Nephron progenitor cell (in vitro differentiated cells): ENCODE measurements around the gene PDCD2.
"Not testable (repeated sequence)": the region's sequence is repeated elsewhere in the genome, so short reads cannot be mapped to it uniquely, and the experiment has no call there.

Experiments
- DNase-seq: peaks from one replicate; pipeline ENCODE4 v3.0.0; 2021
- H3K27ac Mint-ChIP-seq: 2 replicates; pipeline ENCODE4 v1.8.0; 2021; ENCODE audit warnings: mild to moderate bottlenecking, moderate library complexity, mixed read lengths
- H3K27me3 Mint-ChIP-seq: 2 replicates; pipeline ENCODE4 v1.8.0; 2021; ENCODE audit warnings: mild to moderate bottlenecking, low read depth, mixed read lengths; ENCODE audit not compliant: poor library complexity
- H3K36me3 Mint-ChIP-seq: 2 replicates; pipeline ENCODE4 v1.8.0; 2021; ENCODE audit warnings: low read depth, mixed read lengths
- H3K4me1 Mint-ChIP-seq: 2 replicates; pipeline ENCODE4 v1.8.0; 2021; ENCODE audit warnings: mixed read lengths
- H3K4me3 Mint-ChIP-seq: 2 replicates; pipeline ENCODE4 v1.8.0; 2021; ENCODE audit warnings: mild to moderate bottlenecking, moderate library complexity, mixed read lengths
- H3K9me3 Mint-ChIP-seq: 2 replicates; pipeline ENCODE4 v1.8.0; 2021; ENCODE audit warnings: mild to moderate bottlenecking, moderate library complexity, mixed read lengths
- TF ChIP-seq, protein P1 (sequence below): fragments of 200-600 bp; sonication (generic); IDR thresholded peaks from 2 replicates; pipeline ENCODE4 v1.5.0; 2021; ENCODE audit warnings: antibody characterized with exemption

The PDCD2 gene

DNA sequence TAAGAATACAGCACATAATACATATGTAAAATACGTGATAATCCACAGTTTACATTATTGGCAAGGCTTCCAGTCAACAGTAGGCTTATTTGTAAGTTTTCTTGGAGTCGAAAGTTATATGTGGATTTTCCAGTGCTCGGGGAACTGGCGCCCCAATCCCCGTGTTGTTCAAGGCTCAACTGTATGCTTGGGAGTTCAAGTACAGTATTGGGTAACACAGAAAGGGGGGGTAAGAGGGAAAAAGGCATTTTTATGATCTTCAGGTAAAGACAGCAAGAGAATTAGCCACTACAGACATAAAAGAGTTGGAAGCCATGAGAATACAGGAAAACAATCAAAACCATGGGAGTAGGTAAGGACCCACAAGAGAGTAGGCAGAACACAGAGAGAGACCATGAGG, 47.8 kb downstream of the PDCD2 start:
- Mint-ChIP-seq H3K27ac (no peak overlapping the region), H3K9me3 (no peaks in the 10 kb centered on the region), H3K4me3 (no peak overlapping the region), H3K4me1 (no peaks in the 10 kb centered on the region), H3K27me3 (no peaks in the 10 kb centered on the region), H3K36me3 (peaks cover 60% of the 10 kb centered on the region)
- DNase-seq = no peak
- TF ChIP-seq, protein P1, sequence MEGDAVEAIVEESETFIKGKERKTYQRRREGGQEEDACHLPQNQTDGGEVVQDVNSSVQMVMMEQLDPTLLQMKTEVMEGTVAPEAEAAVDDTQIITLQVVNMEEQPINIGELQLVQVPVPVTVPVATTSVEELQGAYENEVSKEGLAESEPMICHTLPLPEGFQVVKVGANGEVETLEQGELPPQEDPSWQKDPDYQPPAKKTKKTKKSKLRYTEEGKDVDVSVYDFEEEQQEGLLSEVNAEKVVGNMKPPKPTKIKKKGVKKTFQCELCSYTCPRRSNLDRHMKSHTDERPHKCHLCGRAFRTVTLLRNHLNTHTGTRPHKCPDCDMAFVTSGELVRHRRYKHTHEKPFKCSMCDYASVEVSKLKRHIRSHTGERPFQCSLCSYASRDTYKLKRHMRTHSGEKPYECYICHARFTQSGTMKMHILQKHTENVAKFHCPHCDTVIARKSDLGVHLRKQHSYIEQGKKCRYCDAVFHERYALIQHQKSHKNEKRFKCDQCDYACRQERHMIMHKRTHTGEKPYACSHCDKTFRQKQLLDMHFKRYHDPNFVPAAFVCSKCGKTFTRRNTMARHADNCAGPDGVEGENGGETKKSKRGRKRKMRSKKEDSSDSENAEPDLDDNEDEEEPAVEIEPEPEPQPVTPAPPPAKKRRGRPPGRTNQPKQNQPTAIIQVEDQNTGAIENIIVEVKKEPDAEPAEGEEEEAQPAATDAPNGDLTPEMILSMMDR = no peak

DNA sequence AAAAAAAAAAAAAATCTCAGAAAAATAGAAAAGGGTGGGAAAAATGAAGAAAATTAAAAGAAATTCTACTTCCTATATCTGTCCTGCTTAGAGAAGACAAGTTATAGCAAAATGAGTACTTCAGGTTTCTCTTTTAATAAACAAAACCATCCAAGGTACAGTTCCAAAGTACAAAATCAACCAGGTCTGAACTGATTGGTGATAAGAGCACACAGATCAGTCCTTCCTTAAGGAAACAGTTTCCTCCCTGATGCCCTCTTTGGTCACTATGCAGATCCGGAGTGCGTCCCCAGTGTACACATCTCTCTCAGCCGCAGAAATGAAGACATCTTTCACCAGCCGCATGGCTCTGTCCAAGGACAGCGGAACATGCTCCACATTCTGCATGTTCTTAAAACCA, 49.4 kb downstream of the PDCD2 start:
- H3K4me3 Mint-ChIP-seq = no peak overlapping the region
- TF ChIP-seq, protein P1 = no peak
- H3K4me1 Mint-ChIP-seq = peaks cover under 1% of the 10 kb centered on the region
- no peak for DNase-seq
- peaks cover 45% of the 10 kb centered on the region for H3K36me3 Mint-ChIP-seq
- no peak overlapping the region for H3K27ac Mint-ChIP-seq
- H3K27me3 Mint-ChIP-seq = no peaks in the 10 kb centered on the region
- no peaks in the 10 kb centered on the region for H3K9me3 Mint-ChIP-seq

DNA sequence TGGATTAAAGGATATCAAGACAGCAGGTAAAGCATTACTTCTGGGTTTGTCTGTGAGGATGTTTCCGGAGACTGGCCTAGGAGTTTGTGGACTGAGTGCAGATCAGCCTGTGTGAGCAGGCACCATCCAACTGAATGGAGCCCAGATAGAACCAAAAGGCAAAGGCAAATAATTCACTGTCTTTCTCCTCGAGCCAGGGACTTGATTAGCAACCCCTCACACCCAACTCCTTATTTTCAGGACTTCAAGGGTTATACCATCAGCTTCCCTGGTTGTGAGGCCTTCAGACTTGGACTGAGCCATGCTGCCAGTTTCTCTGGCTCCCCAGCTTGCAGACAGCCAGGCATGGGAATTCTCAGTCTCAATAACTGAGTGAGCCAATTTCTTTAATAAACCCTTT, 50.6 kb downstream of the PDCD2 start:
- Mint-ChIP-seq H3K27me3 (no peaks in the 10 kb centered on the region), H3K9me3 (no peaks in the 10 kb centered on the region), H3K27ac (no peak overlapping the region), H3K4me3 (no peak overlapping the region), H3K4me1 (peaks cover 4% of the 10 kb centered on the region), H3K36me3 (peaks cover 33% of the 10 kb centered on the region)
- TF ChIP-seq, protein P1 = no peak
- no peak for DNase-seq

DNA sequence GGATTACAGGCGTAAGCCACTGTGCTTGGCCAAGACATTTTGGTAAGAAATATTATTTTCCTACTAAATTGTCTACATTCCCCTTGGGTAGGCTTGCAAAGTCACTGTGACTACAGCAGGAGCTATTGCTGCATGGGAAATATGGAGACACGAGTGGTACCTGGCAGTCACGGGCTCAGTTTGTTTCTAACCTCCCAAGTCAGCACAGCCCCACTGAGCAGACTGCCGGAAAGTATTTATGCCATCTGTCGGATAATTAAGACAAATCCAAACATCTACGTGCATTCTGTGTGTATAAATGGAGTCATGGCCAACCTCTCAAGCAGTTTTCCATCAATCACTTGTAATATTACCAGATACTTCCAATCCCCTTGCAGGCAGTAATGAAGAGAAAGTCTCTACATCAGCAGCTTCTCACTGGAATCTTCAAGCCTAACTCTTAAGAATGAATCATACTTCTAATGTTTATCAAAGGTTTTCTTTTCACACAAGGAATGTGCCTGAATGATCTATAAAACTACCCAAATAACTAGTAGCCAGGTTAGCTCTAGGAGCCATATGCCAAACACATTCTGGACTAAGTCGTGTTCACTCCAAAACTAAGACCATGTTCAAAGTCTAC, 51.5 kb downstream of the PDCD2 start:
- H3K27ac Mint-ChIP-seq = no peak overlapping the region
- DNase-seq = no peak
- H3K4me1 Mint-ChIP-seq = peaks cover 4% of the 10 kb centered on the region
- TF ChIP-seq, protein P1 = no peak
- H3K9me3 Mint-ChIP-seq = no peaks in the 10 kb centered on the region
- H3K27me3 Mint-ChIP-seq = no peaks in the 10 kb centered on the region
- H3K36me3 Mint-ChIP-seq = peaks cover 28% of the 10 kb centered on the region
- no peak overlapping the region for H3K4me3 Mint-ChIP-seq

DNA sequence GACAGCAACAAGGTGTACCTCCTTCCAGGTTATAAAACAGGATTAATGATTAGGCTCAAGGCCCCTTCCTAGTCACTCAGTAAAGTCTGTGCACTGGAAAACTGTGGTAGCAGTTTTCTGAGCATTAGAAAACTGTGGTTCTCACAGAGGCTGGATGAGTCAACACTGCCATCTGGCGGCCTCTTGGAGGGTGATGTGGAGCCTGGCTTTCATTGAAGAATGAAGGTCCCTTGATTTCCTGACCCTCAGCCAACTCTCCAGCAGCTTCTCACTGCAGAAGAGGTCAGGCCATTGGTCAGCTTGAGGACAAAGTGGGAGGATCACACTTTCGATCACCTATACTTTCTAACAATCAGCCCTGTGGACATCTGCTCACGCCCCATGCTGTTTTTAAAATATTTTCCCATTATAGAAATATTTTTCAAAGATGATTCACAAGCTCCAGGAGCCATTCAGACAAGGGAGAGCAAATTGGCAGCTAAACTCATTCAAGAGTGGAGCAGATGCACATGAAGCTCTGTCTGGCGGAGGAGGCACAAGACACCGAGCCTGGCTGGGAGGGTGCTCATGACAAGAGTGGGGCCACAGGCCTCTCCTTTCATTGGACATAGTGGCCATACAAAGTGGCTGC, 54.5 kb downstream of the PDCD2 start:
- H3K27me3 Mint-ChIP-seq = no peaks in the 10 kb centered on the region
- H3K27ac Mint-ChIP-seq = no peak overlapping the region
- H3K4me3 Mint-ChIP-seq = no peak overlapping the region
- TF ChIP-seq, protein P1 = peak; percentile 93
- no peaks in the 10 kb centered on the region for H3K9me3 Mint-ChIP-seq
- DNase-seq = peak; percentile 82
- peaks cover 15% of the 10 kb centered on the region for H3K4me1 Mint-ChIP-seq
- H3K36me3 Mint-ChIP-seq = peaks cover 2% of the 10 kb centered on the region

DNA sequence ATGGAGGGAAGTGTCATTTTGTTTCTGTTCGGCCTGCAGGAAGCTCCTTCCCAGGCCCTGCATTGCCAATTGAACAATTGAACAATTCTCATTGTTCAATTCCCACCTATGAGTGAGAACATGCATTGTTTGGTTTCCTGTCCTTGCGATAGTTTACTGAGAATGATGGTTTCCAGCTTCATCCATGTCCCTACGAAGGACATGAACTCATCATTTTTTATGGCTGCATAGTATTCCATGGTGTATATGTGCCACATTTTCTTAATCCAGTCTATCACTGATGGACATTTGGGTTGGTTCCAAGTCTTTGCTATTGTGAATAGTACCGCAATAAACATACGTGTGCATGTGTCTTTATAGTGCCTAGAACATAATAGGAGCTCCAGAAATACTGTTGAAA, 56.4 kb downstream of the PDCD2 start:
- not testable (repeated sequence) for H3K36me3 Mint-ChIP-seq, H3K9me3 Mint-ChIP-seq, DNase-seq, H3K4me3 Mint-ChIP-seq, H3K27me3 Mint-ChIP-seq, H3K27ac Mint-ChIP-seq
- peaks cover 15% of the 10 kb centered on the region for H3K4me1 Mint-ChIP-seq
